ENCODE data around the gene WNK2.
A peak's percentile ranks its signal among the peaks of the same experiment; 100 is the strongest.

The WNK2 gene

GRCh38 chr9:93187047-93187446, 3.1 kb downstream of the WNK2 start:
- Mint-ChIP-seq H3K9me3 (no peaks in the 10 kb centered on the region), H3K36me3 (ENCODE audit: low read depth) (no peaks in the 10 kb centered on the region), H3K27ac (peak overlapping the region; percentile 11), H3K4me1 (ENCODE audit: low read depth) (peaks cover 4% of the 10 kb centered on the region), H3K4me3 (no peak overlapping the region), H3K27me3 (peaks cover 31% of the 10 kb centered on the region)

GRCh38 chr9:93187574-93187973, 3.6 kb downstream of the WNK2 start:
- H3K9me3 Mint-ChIP-seq = no peaks in the 10 kb centered on the region
- no peaks in the 10 kb centered on the region for H3K36me3 Mint-ChIP-seq (ENCODE audit: low read depth)
- peaks cover 4% of the 10 kb centered on the region for H3K4me1 Mint-ChIP-seq (ENCODE audit: low read depth)
- no peak overlapping the region for H3K4me3 Mint-ChIP-seq
- H3K27ac Mint-ChIP-seq = no peak overlapping the region
- peaks cover 29% of the 10 kb centered on the region for H3K27me3 Mint-ChIP-seq

GRCh38 chr9:93188426-93189368, 4.8 kb downstream of the WNK2 start:
- H3K9me3 Mint-ChIP-seq = no peaks in the 10 kb centered on the region
- no peak overlapping the region for H3K4me3 Mint-ChIP-seq
- no peak overlapping the region for H3K27ac Mint-ChIP-seq
- no peaks in the 10 kb centered on the region for H3K4me1 Mint-ChIP-seq (ENCODE audit: low read depth)
- H3K36me3 Mint-ChIP-seq (ENCODE audit: low read depth) = no peaks in the 10 kb centered on the region
- peaks cover 18% of the 10 kb centered on the region for H3K27me3 Mint-ChIP-seq

GRCh38 chr9:93189369-93190132, 5.6 kb downstream of the WNK2 start:
- Mint-ChIP-seq H3K27me3 (peaks cover 17% of the 10 kb centered on the region), H3K4me3 (no peak overlapping the region), H3K9me3 (no peaks in the 10 kb centered on the region), H3K36me3 (ENCODE audit: low read depth) (no peaks in the 10 kb centered on the region), H3K27ac (no peak overlapping the region), H3K4me1 (ENCODE audit: low read depth) (no peaks in the 10 kb centered on the region)

GRCh38 chr9:93190133-93190525, 6.2 kb downstream of the WNK2 start:
- H3K27ac Mint-ChIP-seq = no peak overlapping the region
- H3K4me1 Mint-ChIP-seq (ENCODE audit: low read depth) = no peaks in the 10 kb centered on the region
- H3K9me3 Mint-ChIP-seq = no peaks in the 10 kb centered on the region
- peaks cover 17% of the 10 kb centered on the region for H3K27me3 Mint-ChIP-seq
- H3K36me3 Mint-ChIP-seq (ENCODE audit: low read depth) = no peaks in the 10 kb centered on the region
- no peak overlapping the region for H3K4me3 Mint-ChIP-seq

GRCh38 chr9:93190656-93191353, 6.9 kb downstream of the WNK2 start:
- no peaks in the 10 kb centered on the region for H3K9me3 Mint-ChIP-seq
- H3K27ac Mint-ChIP-seq = no peak overlapping the region
- peaks cover 13% of the 10 kb centered on the region for H3K27me3 Mint-ChIP-seq
- no peak overlapping the region for H3K4me3 Mint-ChIP-seq
- no peaks in the 10 kb centered on the region for H3K36me3 Mint-ChIP-seq (ENCODE audit: low read depth)
- no peaks in the 10 kb centered on the region for H3K4me1 Mint-ChIP-seq (ENCODE audit: low read depth)

- no peaks in the 10 kb centered on the region for H3K9me3 Mint-ChIP-seq
- no peak overlapping the region for H3K4me3 Mint-ChIP-seq
- H3K4me1 Mint-ChIP-seq (ENCODE audit: low read depth) = no peaks in the 10 kb centered on the region
- H3K27me3 Mint-ChIP-seq = peaks cover 8% of the 10 kb centered on the region
- H3K27ac Mint-ChIP-seq = no peak overlapping the region
- no peaks in the 10 kb centered on the region for H3K36me3 Mint-ChIP-seq (ENCODE audit: low read depth)
Observed at GRCh38 chr9:93191354-93191660, 7.4 kb downstream of the WNK2 start.

- Mint-ChIP-seq H3K9me3 (no peaks in the 10 kb centered on the region), H3K4me3 (no peak overlapping the region), H3K27ac (no peak overlapping the region), H3K36me3 (ENCODE audit: low read depth) (no peaks in the 10 kb centered on the region), H3K27me3 (peaks cover under 1% of the 10 kb centered on the region), H3K4me1 (ENCODE audit: low read depth) (no peaks in the 10 kb centered on the region)
Observed at GRCh38 chr9:93192721-93193387, 8.9 kb downstream of the WNK2 start.

GRCh38 chr9:93193388-93194220, 9.7 kb downstream of the WNK2 start:
- Mint-ChIP-seq H3K36me3 (ENCODE audit: low read depth) (no peaks in the 10 kb centered on the region), H3K4me1 (ENCODE audit: low read depth) (no peaks in the 10 kb centered on the region), H3K27me3 (no peaks in the 10 kb centered on the region), H3K4me3 (no peak overlapping the region), H3K27ac (no peak overlapping the region), H3K9me3 (no peaks in the 10 kb centered on the region)

- Mint-ChIP-seq H3K4me1 (ENCODE audit: low read depth) (no peaks in the 10 kb centered on the region), H3K27me3 (no peaks in the 10 kb centered on the region), H3K36me3 (ENCODE audit: low read depth) (no peaks in the 10 kb centered on the region), H3K9me3 (no peaks in the 10 kb centered on the region), H3K4me3 (no peak overlapping the region), H3K27ac (no peak overlapping the region)
Observed at GRCh38 chr9:93194221-93194625, 10.3 kb downstream of the WNK2 start.

GRCh38 chr9:93194641-93195040, 10.7 kb downstream of the WNK2 start:
- Mint-ChIP-seq H3K4me3 (no peak overlapping the region), H3K9me3 (no peaks in the 10 kb centered on the region), H3K4me1 (ENCODE audit: low read depth) (no peaks in the 10 kb centered on the region), H3K27me3 (no peaks in the 10 kb centered on the region), H3K27ac (no peak overlapping the region), H3K36me3 (ENCODE audit: low read depth) (no peaks in the 10 kb centered on the region)

GRCh38 chr9:93196096-93197055, 12.4 kb downstream of the WNK2 start:
- Mint-ChIP-seq H3K9me3 (no peaks in the 10 kb centered on the region), H3K27me3 (no peaks in the 10 kb centered on the region), H3K4me1 (ENCODE audit: low read depth) (no peaks in the 10 kb centered on the region), H3K36me3 (ENCODE audit: low read depth) (no peaks in the 10 kb centered on the region), H3K4me3 (no peak overlapping the region), H3K27ac (no peak overlapping the region)

GRCh38 chr9:93197670-93198069, 13.7 kb downstream of the WNK2 start:
- no peak overlapping the region for H3K27ac Mint-ChIP-seq
- no peaks in the 10 kb centered on the region for H3K27me3 Mint-ChIP-seq
- H3K36me3 Mint-ChIP-seq (ENCODE audit: low read depth) = no peaks in the 10 kb centered on the region

More at GRCh38 chr9:93197670-93198069, 13.7 kb downstream of the WNK2 start:
- Mint-ChIP-seq H3K4me1 (ENCODE audit: low read depth) (no peaks in the 10 kb centered on the region), H3K4me3 (no peak overlapping the region), H3K9me3 (no peaks in the 10 kb centered on the region)

Measured in stimulated activated naive CD8-positive, alpha-beta T cell treated with anti-CD3 and anti-CD28 coated beads, Interleukin-15, Interleukin-2, amounts not matched to agents 100 ng/mL and 50 ng/mL, for 24 hours (primary cell).